K562 (cell line): Measurements from ENCODE around the gene PCP4L1. TPM values are rescaled to one million over a fixed set of nuclear protein-coding genes. Genes with fewer than 3 reads are reported as not detected.

Source experiments
- CHD1 ChIP-seq: fragments of 200-600 bp; sonication (generic); IDR thresholded peaks from one replicate; pipeline ENCODE4 v1.6.1; 2012; ENCODE audit warnings: mild to moderate bottlenecking, moderate library complexity, low read length, inconsistent platforms
- DEAF1 ChIP-seq: fragments of 450-650 bp; formaldehyde crosslinking; IDR thresholded peaks from 2 replicates; pipeline ENCODE4 v1.4.0; 2020; ENCODE audit warnings: mild to moderate bottlenecking, moderate library complexity
- EZH2 ChIP-seq: IDR thresholded peaks from 2 replicates; pipeline ENCODE4 v1.6.1; 2012; ENCODE audit warnings: low read depth, mild to moderate bottlenecking, inconsistent platforms, low read length, borderline replicate concordance
- GABPA ChIP-seq: fragments of 200-800 bp; sonication (Bioruptor generic); conservative IDR thresholded peaks from 2 replicates; pipeline ENCODE4 v1.6.1; 2016; ENCODE audit warnings: low read depth, missing genetic modification characterization, missing compliant biosample characterization
- JUND ChIP-seq, 2 experiments: IDR thresholded peaks; 2 replicates in 1 of 2; 3 replicates in 1 of 2; pipeline ENCODE4 v1.6.1; 2011; ENCODE audit warnings: borderline replicate concordance in 2 of 2, low read depth in 2 of 2, low read length in 2 of 2, improper control_type of control experiment in 1 of 2, missing biosample characterization in 1 of 2, missing genetic modification characterization in 1 of 2, missing genetic modification reagents in 1 of 2
- KDM5B ChIP-seq: fragments of 200-600 bp; sonication (generic); IDR thresholded peaks from 2 replicates; pipeline ENCODE4 v1.6.1; 2012; ENCODE audit warnings: low read depth, mild to moderate bottlenecking, moderate library complexity, low read length, control low read depth, inconsistent platforms; ENCODE audit not compliant: insufficient replicate concordance
- L3MBTL2 ChIP-seq: fragments of 450-650 bp; IDR thresholded peaks from 2 replicates; pipeline ENCODE4 v1.6.1; 2016; ENCODE audit warnings: mild to moderate bottlenecking, moderate library complexity
- MEIS2 ChIP-seq: fragments of 450-650 bp; IDR thresholded peaks from 2 replicates; pipeline ENCODE4 v1.6.1; 2014; ENCODE audit warnings: mild to moderate bottlenecking; ENCODE audit not compliant: partially characterized antibody
- MYNN ChIP-seq, 2 experiments: sonication (generic); formaldehyde crosslinking in 1 of 2; IDR thresholded peaks; 2 replicates each; pipeline versions ENCODE4 v1.5.0 to v1.6.1; 2016 to 2020; ENCODE audit warnings: antibody characterized with exemption in 1 of 2, missing genetic modification reagents in 1 of 2
- NR3C1 ChIP-seq: sonication (generic); formaldehyde crosslinking; IDR thresholded peaks from 2 replicates; pipeline ENCODE4 v1.8.1; 2022; ENCODE audit warnings: missing genetic modification reagents
- PKNOX1 ChIP-seq: fragments of 450-650 bp; IDR thresholded peaks from 2 replicates; pipeline ENCODE4 v1.6.1; 2016
- SETDB1 ChIP-seq: IDR thresholded peaks from one replicate; pipeline ENCODE4 v1.6.1; 2012; ENCODE audit warnings: low read length, control low read depth, inconsistent platforms
- SNAPC5 ChIP-seq: fragments of 250-450 bp; sonication (Bioruptor Pico); IDR thresholded peaks from 2 replicates; pipeline ENCODE4 v1.8.0; 2021; ENCODE audit warnings: moderate library complexity, mild to moderate bottlenecking, inconsistent platforms
- ZBTB49 ChIP-seq: sonication (generic); formaldehyde crosslinking; IDR thresholded peaks from 2 replicates; pipeline ENCODE4 v1.8.0; 2022; ENCODE audit warnings: missing genetic modification reagents, mild to moderate bottlenecking, borderline replicate concordance
- ZKSCAN8 ChIP-seq: fragments of 200-800 bp; sonication (Bioruptor generic); IDR thresholded peaks from 2 replicates; pipeline ENCODE4 v1.6.1; 2016; ENCODE audit warnings: missing genetic modification characterization, missing compliant biosample characterization
- ZNF212 ChIP-seq: fragments of 450-650 bp; formaldehyde crosslinking; IDR thresholded peaks from 2 replicates; pipeline ENCODE4 v1.4.0; 2020; ENCODE audit warnings: mild to moderate bottlenecking
- polyA plus RNA-seq, 8 experiments: library from polyadenylated mRNA; depleted of rRNA in 4 of 8; stranded (reverse) in 5 of 8; unstranded in 3 of 8; fragments of >200 nt; fragmentation: Nextera tagmentation in 2 of 8; fragmentation: Illumina TruSeq in 1 of 8; extraction: Ambion mirVana in 2 of 8; extraction: Trizol in 1 of 8; gene quantifications; 2 replicates each; pipeline versions ENCODE4 v1.2.1 to v1.2.3, GENCODE V29; 2011 to 2014; ENCODE audit warnings: inconsistent platforms in 1 of 8, missing spikeins in 1 of 8
- total RNA-seq, 7 experiments: library from RNA; depleted of rRNA in 6 of 7; stranded (reverse); fragments of >200 nt in 6 of 7; fragmentation: Illumina TruSeq in 2 of 7; extraction: Trizol in 2 of 7; gene quantifications; 2 replicates each; pipeline versions ENCODE4 v1.2.1 to v1.2.3, GENCODE V29; 2011 to 2021; ENCODE audit warnings: low replicate concordance in 1 of 7

The PCP4L1 gene
- total and polyA plus RNA-seq, 9 of the 15 experiments (the other 6 are each of a cell fraction or from before 2014, with no cell fraction given), result not detected

- TF ChIP-seq NR3C1, result no peak
- no peak for TF ChIP-seq ZNF212
- TF ChIP-seq SNAPC5, result no peak
- TF ChIP-seq SETDB1, result no peak
- TF ChIP-seq CHD1, result no peak
- TF ChIP-seq EZH2, result no peak
- TF ChIP-seq GABPA (tag), result no peak
- TF ChIP-seq JUND (IDR thresholded peaks at IDR 0.05; ENCODE audit: borderline replicate concordance, low read depth, low read length), result no peak
- TF ChIP-seq JUND (tag; IDR thresholded peaks at IDR 0.05; ENCODE audit: borderline replicate concordance, low read depth, low read length), result no peak
- no peak for TF ChIP-seq KDM5B
- no peak for TF ChIP-seq PKNOX1
- peak; percentile 68 for TF ChIP-seq L3MBTL2
- TF ChIP-seq ZBTB49 (CRISPR knock-in tag), result no peak
- TF ChIP-seq ZKSCAN8 (CRISPR knock-in tag), result 0 out of 2 replicates have a peak, but pooled peaks have one; percentile 34
- no peak for TF ChIP-seq DEAF1 (CRISPR knock-in tag)
- no peak for TF ChIP-seq MEIS2
- TF ChIP-seq MYNN (IDR thresholded peaks at IDR 0.05), result no peak
- TF ChIP-seq MYNN (CRISPR knock-in tag; IDR thresholded peaks at IDR 0.05), result no peak
These were observed 55.1 kb downstream of the PCP4L1 start (continued) for GRCh38 chr1:161313554-161314200.
